SKM-1 (cell line): Measurements from ENCODE around the gene MCEMP1.
A peak's percentile ranks its signal among the peaks of the same experiment; 100 is the strongest.

Source experiments
- DNase-seq: peaks from one replicate; lab custom pipeline; 2025; ENCODE audit not compliant: unreplicated experiment; lab: John Stamatoyannopoulos, UW

Gene MCEMP1

DNA sequence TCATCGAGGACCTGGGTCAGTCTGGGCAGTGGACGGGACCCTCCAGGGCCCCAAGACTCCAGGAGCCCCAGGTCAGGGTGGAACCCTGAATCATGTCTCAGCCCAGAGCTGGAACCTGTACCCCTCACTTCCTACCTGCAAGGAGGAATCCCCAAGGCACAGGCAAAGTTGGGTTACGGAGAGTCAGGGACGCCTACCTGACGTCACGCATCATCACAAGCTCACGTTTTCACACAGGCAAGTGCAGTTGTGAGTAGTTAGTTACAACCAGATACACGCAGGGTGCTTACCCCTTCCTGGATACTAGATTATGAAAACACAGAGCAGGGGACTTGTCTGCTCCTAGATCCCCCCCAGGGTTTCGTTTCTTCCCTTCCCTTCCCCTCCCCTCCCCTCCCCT, 6.1 kb upstream of the MCEMP1 start:
- no peak for DNase-seq

DNA sequence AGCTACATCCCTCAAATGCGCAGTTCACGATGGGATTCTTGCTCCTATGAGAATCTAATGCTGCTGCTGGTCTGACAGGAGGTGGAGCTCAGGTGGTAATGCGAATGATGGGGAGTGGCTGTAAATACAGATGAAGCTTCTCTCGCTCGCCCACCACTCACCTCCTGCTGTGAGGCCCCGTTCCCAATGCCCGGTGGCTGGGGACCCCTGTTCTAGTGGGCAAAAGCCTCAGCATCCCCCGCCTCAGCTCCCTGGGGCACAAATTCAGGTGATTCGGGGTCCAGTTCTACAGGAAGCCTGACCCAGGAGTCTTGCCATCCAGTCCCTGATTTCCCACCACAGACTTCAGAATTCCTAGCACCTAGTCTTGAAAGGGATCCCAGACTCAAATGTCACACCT, 4.4 kb upstream of the MCEMP1 start:
- DNase-seq: no peak

DNA sequence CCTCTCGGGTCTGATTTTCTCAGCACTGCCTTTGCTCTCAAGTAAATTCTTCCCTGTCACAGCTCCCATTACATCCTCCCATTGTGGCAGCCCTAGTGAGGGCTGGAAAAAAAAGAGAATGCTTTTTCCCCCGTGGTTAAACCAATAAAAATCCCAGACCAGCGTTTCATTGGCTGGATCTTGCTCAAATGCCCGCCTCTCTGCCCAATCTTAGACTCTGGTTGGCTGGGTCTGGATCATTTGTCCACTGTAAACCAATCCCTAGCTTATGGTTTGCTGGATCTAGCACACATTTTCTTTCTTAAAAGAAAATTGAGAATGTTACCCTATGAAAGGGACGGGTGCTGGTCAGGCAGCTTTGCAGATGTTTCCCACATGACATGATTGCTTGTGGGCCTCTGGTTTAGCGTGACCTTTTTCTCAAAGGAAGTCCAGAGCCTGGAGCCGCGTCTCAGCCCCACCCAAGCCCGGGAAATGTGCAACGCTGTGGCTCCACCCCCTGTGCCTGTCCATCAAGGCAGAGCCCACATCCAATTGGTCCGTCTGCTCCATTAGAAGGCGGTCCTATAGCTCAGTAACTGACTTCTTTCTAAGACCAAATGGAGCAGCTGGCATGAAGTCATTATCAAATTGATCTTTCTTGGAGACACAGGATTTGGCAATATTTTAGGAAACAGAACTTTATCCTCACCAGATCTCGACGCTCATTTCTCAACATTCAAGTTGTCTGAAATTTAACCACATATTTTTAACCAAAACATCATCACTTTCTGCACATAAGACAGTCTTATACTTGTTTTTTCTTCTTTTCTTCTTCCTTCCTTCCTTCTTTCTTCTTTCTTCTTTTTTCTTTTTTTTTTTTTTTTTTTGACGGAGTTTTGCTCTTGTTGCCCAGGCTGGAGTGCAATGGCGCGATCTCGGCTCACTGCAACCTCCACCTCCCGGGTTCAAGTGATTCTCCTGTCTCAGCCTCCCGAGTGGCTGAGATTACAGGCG, 2.6 kb upstream of the MCEMP1 start:
- DNase-seq: peak; percentile 65

DNA sequence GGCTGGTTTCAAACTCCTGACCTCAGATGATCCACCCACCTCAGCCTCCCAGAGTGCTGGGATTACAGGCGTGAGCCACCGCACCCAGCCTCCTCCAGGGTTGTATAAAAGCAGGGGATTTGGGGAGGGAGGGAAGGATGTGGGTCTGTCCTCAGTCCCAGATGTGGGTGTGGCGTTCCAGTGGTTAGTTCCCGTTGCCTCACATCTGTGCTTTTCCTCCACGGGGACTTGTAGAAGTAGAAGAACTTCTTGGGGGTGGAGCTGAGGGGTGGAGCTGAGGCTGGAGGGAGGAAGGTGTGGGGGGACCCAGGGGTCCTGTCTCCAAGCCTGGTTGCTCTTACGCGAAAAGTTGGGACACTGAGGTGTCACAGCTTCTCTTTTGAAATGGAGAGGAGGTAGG, 514 bp upstream of the MCEMP1 start:
- peak; percentile 74 for DNase-seq

DNA sequence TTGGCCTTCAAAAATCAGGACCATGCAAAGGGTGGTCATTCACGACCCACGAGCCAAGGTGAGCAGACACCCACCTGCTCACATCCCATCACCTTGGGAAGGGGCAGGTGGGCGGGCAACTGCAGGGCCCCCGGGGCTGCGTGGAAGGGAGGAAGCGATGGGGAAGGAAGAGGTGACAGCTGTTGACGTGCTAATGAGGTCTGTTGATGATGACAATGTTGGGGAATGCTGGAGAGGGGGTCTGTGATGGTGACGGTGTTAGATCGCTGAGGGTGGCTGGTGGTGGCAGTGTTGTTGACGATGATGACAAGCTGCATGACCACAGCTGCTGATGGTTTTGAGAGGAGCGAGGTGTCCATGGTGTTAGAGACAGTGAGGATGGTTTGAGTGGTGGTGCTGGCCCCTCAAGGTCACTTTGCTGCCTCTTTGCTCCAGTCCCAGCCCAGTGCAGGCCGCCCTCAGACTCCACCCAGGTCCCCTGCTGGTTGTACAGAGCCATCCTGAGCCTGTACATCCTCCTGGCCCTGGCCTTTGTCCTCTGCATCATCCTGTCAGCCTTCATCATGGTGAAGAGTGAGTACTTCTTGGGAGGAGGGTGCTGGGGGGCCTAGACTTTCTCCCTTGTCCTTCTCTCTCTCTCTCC, 900 bp downstream of the MCEMP1 start:
- no peak for DNase-seq

DNA sequence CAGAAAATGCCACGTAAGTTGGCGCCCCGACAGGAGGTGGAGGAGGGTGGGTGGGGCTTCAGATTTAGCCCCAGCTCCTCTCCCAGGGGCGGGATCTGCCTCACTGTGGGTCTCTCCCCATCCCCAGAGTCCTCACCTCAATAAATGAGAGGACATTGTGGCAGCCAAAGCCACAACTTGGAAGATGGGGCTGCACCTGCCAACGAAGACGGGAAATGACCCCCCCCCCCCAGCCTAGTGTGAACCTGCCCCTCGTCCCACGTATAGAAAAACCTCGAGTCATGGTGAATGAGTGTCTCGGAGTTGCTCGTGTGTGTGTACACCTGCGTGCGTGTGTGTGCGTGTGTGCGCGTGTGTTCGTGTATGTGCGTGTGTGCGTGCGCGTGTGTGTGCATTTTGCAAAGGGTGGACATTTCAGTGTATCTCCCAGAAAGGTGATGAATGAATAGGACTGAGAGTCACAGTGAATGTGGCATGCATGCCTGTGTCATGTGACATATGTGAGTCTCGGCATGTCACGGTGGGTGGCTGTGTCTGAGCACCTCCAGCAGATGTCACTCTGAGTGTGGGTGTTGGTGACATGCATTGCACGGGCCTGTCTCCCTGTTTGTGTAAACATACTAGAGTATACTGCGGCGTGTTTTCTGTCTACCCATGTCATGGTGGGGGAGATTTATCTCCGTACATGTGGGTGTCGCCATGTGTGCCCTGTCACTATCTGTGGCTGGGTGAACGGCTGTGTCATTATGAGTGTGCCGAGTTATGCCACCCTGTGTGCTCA, 2.3 kb downstream of the MCEMP1 start:
- no peak for DNase-seq

DNA sequence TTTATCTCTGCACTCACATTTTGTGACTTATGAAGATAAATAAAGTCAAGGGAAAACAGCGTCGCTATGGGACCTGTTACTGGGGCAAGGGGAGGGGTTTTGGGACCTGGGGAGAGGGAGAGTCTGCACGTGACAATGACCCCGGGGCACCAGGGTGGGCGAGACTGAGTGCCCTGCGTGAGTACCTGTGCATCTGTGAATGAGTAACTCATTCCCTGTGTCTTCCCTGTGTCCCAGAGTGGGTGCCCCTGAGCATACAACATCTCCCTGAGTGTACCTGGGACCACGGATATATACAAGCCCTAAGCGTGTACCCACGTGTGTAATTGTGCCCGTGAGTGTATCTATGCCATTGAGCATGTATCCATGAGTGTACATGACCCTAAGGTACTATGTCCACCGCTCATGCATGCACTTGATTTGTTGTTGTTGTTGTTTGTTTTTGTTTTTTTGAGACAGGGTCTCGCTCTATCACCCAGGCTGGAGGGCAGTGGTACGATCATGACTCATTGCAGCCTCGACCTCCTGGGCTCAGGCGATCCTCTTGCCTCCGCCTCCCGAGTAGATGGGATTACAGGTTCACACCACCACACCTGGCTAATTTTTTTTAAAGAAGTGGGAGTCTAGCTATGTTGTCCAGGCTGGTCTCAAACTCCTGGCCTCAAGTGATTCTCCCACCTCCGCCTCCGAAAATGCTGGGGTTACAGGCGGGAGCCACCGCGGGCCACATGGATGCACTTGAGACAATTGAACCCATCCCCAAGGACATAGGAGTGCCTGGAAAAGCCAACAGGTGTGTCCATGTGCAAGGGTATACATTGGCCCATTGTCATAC, 3.1 kb downstream of the MCEMP1 start:
- no peak for DNase-seq

DNA sequence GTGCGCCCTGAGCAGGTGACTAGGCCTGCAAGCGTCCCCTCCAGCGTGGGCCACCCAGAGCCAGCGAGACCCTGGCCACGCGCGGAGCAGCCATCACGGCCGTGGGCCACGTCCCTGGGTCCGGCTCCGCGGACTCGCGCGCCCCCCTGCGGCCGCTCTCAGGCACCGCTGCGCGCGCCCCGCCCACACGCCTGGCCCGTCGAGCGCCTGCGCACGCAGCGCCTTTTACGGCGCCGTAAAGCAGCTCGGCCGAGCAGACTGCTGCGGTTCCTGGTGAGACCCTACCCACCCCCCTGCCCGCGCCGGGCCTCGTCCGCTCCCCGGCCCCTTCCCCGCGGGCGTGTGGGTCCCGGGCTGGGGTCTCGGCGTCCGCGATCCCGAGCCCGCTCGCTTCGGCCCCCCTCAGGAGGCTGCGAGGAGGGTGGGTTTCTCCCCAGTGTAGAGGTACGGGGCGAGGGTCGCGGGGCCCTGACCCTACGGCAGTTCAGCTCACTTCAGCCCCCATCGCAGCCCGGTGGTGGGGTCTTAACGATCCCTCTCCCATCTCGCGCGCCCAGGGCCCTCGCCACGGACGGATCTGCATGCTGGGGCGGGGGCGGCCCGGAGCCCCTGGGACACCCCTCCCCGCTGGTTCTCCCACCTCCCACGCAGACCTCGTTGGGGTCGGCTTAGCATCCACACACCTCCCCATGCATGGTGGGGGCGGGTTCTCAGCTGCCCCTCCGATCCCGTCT, 3.9 kb downstream of the MCEMP1 start, which contains the start of gene TRAPPC5:
Gene TRAPPC5 (plus strand): TSS at position 228 of the 734 bp plus-strand sequence. CDS start 1,421 bp downstream, outside the sequence.
- DNase-seq: peak; percentile 61

DNA sequence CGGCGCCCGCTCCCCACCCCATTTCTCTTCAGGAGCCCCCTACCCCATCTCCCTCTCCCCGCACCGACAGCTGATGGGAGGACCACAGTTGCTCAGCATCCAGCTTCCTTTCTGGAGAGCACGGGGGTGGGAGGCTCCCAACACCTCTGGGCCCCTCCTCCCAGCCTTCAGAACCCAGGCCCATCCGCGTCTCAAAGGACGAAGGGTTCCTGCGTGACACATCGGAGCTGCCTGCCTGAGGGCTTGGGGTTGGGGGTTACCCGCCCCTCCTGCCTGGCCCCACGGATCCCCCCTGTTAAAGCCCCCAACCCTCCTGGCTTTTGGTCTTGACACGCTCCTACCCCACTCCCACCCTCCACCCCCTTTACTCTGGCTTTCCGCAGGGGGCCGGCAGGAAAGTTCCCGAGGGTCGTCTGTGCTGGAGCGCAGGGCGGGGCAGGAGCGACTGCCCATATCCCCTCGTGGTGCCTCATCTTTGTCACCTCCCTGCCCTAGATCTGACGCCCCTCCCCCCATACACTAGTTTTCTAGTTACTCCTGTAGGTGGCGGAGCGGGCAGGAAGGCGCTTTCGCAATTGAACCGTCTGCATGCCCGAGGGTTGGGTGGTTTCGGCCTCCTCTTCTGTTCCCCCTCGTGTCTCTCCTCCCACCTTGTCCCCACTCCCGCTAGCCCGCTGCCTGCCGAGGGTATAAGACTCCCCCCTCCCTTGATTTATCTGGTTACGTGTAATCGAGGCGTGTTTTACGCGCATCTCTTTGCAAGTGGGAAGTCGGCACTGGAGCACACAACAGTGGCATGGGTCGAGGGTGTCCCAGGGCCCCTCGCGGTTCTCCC, 4.7 kb downstream of the MCEMP1 start:
- peak; percentile 97 for DNase-seq

DNA sequence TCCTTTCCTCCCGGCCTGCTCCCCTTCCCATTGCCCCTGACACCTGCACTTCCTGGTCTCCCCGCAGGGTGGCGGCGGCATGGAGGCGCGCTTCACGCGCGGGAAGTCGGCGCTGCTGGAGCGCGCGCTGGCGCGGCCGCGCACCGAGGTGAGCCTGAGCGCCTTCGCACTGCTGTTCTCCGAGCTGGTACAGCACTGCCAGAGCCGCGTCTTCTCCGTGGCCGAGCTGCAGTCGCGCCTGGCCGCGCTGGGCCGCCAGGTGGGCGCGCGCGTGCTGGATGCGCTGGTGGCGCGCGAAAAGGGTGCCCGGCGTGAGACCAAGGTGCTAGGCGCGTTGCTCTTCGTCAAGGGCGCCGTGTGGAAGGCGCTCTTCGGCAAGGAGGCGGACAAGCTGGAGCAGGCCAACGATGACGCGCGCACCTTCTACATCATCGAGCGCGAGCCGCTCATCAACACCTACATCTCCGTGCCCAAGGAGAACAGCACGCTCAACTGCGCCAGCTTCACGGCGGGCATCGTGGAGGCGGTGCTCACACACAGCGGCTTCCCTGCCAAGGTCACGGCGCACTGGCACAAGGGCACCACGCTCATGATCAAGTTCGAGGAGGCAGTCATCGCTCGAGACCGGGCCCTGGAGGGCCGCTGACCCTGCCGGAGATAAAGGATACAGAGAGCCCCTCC, 5.4 kb downstream of the MCEMP1 start:
- DNase-seq: no peak

DNA sequence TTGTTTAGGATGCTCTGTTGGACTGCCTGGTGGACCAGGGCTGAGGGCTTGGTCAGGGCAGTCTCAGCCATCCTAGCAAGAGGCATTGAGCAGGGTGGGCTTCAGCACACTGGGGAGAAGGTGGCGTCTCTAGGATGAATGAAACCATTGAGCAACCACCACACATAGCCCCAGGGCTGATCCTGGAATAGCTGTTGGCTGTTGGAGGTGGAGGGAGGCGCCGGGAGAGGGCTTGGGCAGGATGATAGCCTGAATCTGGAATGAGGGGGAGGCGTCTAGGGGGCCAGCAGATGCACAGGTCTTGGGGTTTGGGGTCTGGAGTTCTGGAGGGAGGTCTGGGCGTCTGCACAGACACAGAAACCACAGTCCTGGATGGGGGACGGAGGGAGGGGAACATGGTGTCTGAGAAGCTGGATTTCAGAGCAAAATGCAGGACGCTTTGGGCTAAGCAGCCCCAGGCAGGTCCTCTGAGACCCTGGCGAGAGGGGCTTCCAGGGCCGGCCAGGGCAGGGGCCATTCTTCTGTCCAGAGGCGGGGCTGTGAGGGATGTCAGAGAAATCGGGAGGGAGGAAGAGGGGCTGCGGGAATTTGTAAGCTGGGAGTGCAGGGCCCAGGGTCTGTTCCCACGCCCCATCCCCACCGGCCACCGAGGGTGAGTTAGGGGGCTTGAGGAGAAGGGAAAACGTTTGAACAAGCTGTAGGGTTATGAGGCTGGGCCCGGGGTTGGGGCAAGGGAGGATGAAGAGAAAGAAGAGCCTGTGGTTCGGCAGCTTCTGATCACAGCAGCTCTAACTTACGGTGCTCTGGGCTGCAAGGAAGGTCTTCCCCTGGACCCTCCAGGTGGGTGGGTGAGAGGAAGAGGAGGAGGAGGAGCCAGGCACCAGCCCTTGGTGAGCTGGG, 8.9 kb downstream of the MCEMP1 start:
- DNase-seq: no peak

DNA sequence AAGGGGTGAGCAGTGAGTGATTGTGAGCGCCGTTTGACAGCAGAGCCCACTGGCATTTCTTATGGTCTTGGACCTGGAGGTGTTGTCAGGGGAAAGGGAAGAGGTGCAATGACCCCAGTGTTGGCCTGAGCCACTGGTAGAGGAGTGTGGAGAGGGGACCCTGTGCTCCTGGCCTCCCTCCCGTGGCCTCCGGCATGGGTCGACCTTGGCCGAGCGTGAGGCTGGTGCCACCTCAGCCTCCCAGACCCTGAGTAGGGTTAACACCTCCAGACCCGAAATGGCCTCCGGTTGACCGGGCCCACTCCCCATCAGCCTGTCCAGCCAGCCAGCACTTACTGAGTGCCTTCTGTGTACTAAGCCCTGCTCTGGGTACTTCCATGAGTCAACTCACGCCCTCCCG, 10.3 kb downstream of the MCEMP1 start:
- no peak for DNase-seq

DNA sequence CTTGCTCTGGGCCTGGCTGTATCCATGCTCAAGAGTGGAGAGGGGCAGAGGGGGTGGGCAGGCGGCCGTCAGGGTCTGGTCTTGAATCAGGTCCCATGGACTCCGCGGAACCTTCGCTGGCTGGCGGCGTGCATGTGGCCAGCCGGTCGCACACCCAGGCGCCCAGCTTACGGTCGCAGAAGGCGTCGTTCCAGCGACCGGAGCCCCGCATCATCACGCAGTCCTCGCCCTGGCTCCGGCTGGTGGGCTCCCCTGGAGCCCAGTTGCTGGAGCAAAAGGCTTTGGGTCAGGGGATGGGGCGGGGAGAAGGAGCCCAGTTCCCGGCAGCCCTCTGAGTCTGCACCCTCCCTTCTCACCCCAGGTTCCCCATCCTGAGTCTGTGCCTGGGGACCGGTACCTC, 12.3 kb downstream of the MCEMP1 start:
- DNase-seq: no peak

DNA sequence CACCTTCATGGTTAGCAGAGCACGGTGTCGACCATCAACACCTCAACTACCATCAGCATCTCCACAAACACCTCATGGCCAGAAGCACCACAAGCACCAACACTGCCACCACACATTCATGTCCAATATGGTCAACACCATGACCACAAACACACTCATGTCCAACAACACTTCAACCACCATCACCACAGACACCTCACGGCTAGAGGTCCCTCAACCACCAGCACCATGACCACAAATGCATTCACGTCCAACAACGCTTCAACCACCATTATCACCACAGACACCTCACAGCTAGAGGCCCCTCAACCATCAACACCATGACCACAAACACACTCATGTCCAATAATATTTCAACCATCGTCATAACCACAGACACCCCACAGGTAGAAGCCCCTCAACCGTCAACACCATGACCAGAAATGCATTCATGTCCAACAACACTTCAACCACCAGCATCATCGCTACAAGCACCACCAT, 13.9 kb downstream of the MCEMP1 start:
- no peak for DNase-seq

DNA sequence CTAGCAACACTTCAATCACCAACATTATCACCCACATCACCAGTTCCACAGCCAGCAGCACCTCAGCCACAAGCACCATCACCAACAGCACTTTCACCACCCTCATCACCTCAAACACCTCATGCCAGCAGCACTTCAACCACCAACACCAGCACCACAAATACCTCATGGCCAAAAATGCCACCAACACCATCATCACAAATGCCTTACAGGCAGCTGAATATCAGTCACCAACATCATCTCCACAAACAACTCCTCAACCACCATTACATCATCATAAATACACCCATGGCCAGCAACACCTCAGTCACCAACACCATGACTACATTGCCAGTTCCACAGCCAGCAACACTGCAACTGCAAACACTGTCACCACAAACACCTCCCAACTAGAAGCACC, 14.6 kb downstream of the MCEMP1 start:
- DNase-seq: no peak

DNA sequence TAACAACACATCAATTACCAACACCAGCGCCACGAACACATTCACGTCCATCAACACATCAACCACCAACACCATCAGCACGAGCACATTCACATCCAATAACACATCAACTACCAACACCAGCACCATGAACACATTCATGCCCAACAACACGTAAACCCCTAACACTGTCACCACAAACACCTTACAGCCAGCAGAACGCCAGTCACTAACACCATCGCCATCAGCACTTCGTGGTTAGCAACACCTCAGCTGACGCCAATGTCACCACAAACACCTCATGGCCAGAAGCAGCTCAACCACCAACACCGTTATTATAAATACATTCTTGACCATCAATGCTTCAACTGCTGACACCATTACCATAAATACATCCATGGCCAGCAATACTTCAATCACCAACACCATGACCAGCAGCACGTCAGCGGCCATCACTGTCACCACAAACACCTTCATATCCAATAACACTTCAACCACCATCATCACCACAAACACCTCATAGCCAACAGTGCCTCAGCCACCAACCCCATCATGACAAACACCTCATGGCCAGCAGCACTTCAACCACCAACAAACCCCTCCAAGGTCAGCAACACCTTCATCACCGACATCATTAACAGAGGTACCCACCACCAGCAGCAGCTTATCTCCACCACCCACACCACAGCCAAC, 15.7 kb downstream of the MCEMP1 start:
- no peak for DNase-seq

DNA sequence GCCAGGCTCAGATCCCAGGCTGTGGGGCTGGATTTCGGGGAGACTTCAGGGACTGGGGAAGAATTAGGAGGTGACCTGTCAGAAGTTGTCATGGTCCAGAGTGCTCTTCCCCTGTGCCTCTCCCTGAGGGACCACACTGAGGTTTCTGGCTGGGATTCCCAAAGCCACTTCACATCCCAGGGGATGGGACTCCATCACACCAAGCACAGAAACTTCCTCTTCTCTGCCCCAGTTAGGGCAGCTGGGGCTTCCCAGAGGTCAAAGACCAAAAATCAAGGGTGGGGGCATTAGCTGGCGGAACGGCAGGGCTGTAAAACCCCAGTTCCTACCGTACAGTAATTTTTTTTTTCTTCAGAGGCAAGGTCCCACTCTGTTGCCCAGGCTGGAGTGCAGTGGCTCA, 17.6 kb downstream of the MCEMP1 start:
- no peak for DNase-seq
